OCI-LY1 (cell line): ENCODE results near the gene MYO9A.

Experiments used
- CTCF ChIP-seq: fragments of 200-600 bp; sonication (generic), shearing (Covaris generic); IDR thresholded peaks from 2 replicates; pipeline ENCODE4 v1.5.1; 2017; ENCODE audit warnings: mild to moderate bottlenecking, antibody characterized with exemption, low read length, moderate library complexity, mixed read lengths
- EZH2 ChIP-seq: fragments of 200-600 bp; sonication (generic), shearing (Covaris generic); IDR thresholded peaks from 2 replicates; pipeline ENCODE4 v1.8.0; 2017; ENCODE audit warnings: borderline replicate concordance, mixed run types, mild to moderate bottlenecking, antibody characterized with exemption, low read length, moderate library complexity, mixed read lengths

- TF ChIP-seq CTCF, result no peak
- TF ChIP-seq EZH2, result no peak
Measured at GRCh38 chr15:71934446-71934845, 183.5 kb downstream of the MYO9A start.
